ENCODE measurements around the gene FILIP1L. TPM values are rescaled to one million over a fixed set of nuclear protein-coding genes. Genes with fewer than 3 reads are reported as not detected.

The FILIP1L gene
- total RNA-seq, 1 donor from 2014 or later, result 1.5 TPM

- no peak for TF ChIP-seq CTCF (IDR thresholded peaks at IDR 0.05)
- no peaks in the 10 kb centered on the region for H3K4me1 Mint-ChIP-seq
- H3K4me3 Mint-ChIP-seq, result no peak overlapping the region
- H3K9me3 Mint-ChIP-seq, result no peaks in the 10 kb centered on the region
- DNase-seq, result no peak
- H3K27ac Mint-ChIP-seq, result no peak overlapping the region
- CTCF ChIA-PET, result no interaction called here
- no peaks in the 10 kb centered on the region for H3K36me3 Mint-ChIP-seq (ENCODE audit: low read depth)
- H3K27me3 Mint-ChIP-seq, result no peaks in the 10 kb centered on the region
- ATAC-seq (ENCODE audit: low read depth), result no peak
- POLR2A ChIA-PET, result no interaction called here
- intact Hi-C loops (cut with micrococcal nuclease), result no loop called here
Observed at GRCh38 chr3:100120693-100121092, 6.4 kb upstream of the FILIP1L start.

GRCh38 chr3:100120012-100120411 is 5.7 kb upstream of the FILIP1L start:
- ChIA-PET CTCF (no interaction called here), POLR2A (no interaction called here)
- Mint-ChIP-seq H3K4me1 (no peaks in the 10 kb centered on the region), H3K9me3 (no peaks in the 10 kb centered on the region), H3K27me3 (no peaks in the 10 kb centered on the region), H3K4me3 (no peak overlapping the region), H3K27ac (no peak overlapping the region), H3K36me3 (ENCODE audit: low read depth) (no peaks in the 10 kb centered on the region)
- TF ChIP-seq CTCF (IDR thresholded peaks at IDR 0.05), result no peak
- ATAC-seq (ENCODE audit: low read depth) (no peak), DNase-seq (no peak)
- intact Hi-C loops (cut with micrococcal nuclease), result no loop called here

DNA sequence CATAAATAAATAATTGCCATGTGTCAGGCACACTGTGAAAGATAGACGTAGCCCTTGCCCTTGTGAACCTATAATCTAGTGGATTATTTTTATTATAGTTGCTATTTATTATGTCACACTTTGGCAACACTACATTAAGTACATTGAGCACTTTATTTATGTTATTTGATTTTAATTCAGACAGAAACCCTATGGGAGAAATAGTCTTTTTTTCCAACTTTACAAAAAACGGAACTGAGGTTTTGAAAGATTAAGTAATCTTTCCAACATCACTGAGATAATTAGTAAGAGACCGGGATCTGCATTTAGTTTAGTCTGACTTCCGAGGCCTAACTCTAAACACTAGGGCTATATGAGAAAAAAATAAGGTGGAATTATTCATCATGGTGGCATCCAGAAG is 2.8 kb upstream of the FILIP1L start:
- Mint-ChIP-seq H3K4me3 (no peak overlapping the region), H3K4me1 (no peaks in the 10 kb centered on the region), H3K27ac (no peak overlapping the region), H3K9me3 (no peaks in the 10 kb centered on the region), H3K36me3 (ENCODE audit: low read depth) (peaks cover 2% of the 10 kb centered on the region), H3K27me3 (no peaks in the 10 kb centered on the region)
- CTCF ChIA-PET, result no interaction called here
- no peak for TF ChIP-seq CTCF (IDR thresholded peaks at IDR 0.05)
- no peak for ATAC-seq (ENCODE audit: low read depth)
- POLR2A ChIA-PET, result no interaction called here
- no peak for DNase-seq
- intact Hi-C loops (cut with micrococcal nuclease), result no loop called here

DNA sequence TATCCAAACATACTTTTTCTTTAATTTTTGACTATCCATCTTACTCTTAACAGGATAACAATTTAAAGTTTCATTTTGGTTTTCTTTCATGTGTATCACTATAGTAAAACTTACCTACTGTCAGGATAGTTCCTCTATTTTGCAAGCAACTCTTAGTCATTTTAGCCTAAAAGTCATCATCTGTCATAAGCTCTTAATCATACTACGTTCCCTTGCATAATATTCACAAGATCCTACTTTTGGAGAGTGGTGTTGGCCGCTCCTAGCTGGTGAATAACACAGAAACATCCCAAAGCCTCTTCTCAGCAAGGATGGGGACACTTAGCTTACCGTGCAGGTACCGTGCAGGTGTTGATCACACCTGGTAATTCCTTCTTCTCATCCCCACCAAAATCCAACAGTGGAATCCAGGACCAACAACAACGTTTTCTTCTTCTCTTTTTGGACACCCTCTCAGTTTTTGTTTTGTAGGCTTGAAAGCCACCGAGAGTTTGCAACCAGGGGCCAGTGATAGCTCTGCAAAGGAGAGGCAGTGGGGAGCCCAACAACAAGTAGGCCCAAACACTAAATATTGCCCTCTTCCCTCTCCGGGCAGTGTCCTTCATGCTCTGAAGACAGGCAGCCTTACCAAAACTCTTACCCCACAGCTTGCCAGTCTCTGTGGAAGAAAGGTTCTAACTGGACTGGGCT is 433 bp downstream of the FILIP1L start:
- DNase-seq (no peak), ATAC-seq (ENCODE audit: low read depth) (no peak)
- Mint-ChIP-seq H3K36me3 (ENCODE audit: low read depth) (peaks cover 2% of the 10 kb centered on the region), H3K27ac (no peak overlapping the region), H3K9me3 (no peaks in the 10 kb centered on the region), H3K4me1 (no peaks in the 10 kb centered on the region), H3K27me3 (no peaks in the 10 kb centered on the region), H3K4me3 (no peak overlapping the region)
- POLR2A ChIA-PET, result no interaction called here
- CTCF ChIA-PET, result no interaction called here
- intact Hi-C loops (cut with micrococcal nuclease), result no loop called here
- TF ChIP-seq CTCF (IDR thresholded peaks at IDR 0.05), result no peak

DNA sequence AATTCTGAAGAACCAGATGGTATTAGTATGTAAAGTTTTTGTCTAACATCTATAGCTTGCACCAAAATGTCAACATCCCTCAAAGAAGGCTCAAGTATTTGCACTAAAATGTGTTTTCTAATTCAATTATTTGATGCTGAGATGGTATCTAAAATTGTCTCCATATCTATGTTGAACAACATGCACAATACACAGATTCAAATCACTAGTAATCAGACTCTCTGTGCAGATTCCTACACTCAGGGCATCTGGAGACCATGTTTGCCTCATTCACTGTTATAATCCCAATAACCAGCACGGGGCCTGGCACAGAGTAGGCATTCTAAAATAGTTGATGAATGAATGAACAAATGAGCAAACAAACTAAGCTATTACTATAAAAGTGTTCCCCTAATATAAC is 2.6 kb downstream of the FILIP1L start:
- DNase-seq (no peak), ATAC-seq (ENCODE audit: low read depth) (no peak)
- intact Hi-C loops (cut with micrococcal nuclease), result no loop called here
- no peak for TF ChIP-seq CTCF (IDR thresholded peaks at IDR 0.05)
- Mint-ChIP-seq H3K4me3 (no peak overlapping the region), H3K27me3 (no peaks in the 10 kb centered on the region), H3K4me1 (peaks cover 1% of the 10 kb centered on the region), H3K9me3 (no peaks in the 10 kb centered on the region), H3K36me3 (ENCODE audit: low read depth) (peaks cover 2% of the 10 kb centered on the region), H3K27ac (no peak overlapping the region)
- POLR2A ChIA-PET, result no interaction called here
- CTCF ChIA-PET, result no interaction called here
